Neural cell (in vitro differentiated cells): ENCODE measurements around the gene YPEL2. TPM values are rescaled to one million over a fixed set of nuclear protein-coding genes. Genes with fewer than 3 reads are reported as not detected.

Experiments used
- H2AFZ ChIP-seq: fragments of 200-600, 300-800 bp; sonication (generic), shearing (Covaris generic); 2 replicates; pipeline ENCODE4 v1.6.0; 2014; ENCODE audit warnings: low read depth, mild to moderate bottlenecking, antibody characterized with exemption, low read length, moderate library complexity
- H3F3A ChIP-seq: fragments of 200-600 bp; shearing (Covaris generic); 2 replicates; pipeline ENCODE4 v1.6.1; 2016; ENCODE audit warnings: mild to moderate bottlenecking, moderate library complexity, mixed read lengths, antibody characterized with exemption, low read length; ENCODE audit not compliant: insufficient read depth, poor library complexity, severe bottlenecking
- H3K27ac ChIP-seq: fragments of 200-600, 300-800 bp; sonication (generic), shearing (Covaris generic); 2 replicates; pipeline ENCODE4 v1.5.1; 2014; ENCODE audit warnings: mild to moderate bottlenecking, low read length, moderate library complexity
- H3K27me3 ChIP-seq: fragments of 300-800, 200-600 bp; sonication (generic), shearing (Covaris generic); 2 replicates; pipeline ENCODE4 v1.6.0; 2014; ENCODE audit warnings: mild to moderate bottlenecking, low read depth, low read length, moderate library complexity; ENCODE audit not compliant: insufficient read depth
- H3K36me3 ChIP-seq: fragments of 300-800, 200-600 bp; sonication (generic), shearing (Covaris generic); 2 replicates; pipeline ENCODE4 v1.5.1; 2014; ENCODE audit warnings: mild to moderate bottlenecking, antibody characterized with exemption, low read length, moderate library complexity; ENCODE audit not compliant: insufficient read depth
- H3K4me2 ChIP-seq: fragments of 300-800, 200-600 bp; sonication (generic), shearing (Covaris generic); 2 replicates; pipeline ENCODE4 v1.6.0; 2014; ENCODE audit warnings: mild to moderate bottlenecking, low read length
- H3K4me3 ChIP-seq: fragments of 300-800, 200-600 bp; sonication (generic), shearing (Covaris generic); 2 replicates; pipeline ENCODE4 v1.5.1; 2014; ENCODE audit warnings: mild to moderate bottlenecking, low read length, moderate library complexity
- H3K79me2 ChIP-seq: fragments of 200-600 bp; shearing (Covaris generic); replicated peaks from 2 replicates; pipeline ENCODE4 v1.6.0; 2014; ENCODE audit warnings: mild to moderate bottlenecking, low read length, moderate library complexity; ENCODE audit not compliant: insufficient read depth
- H3K9ac ChIP-seq: fragments of 300-800, 200-600 bp; sonication (generic), shearing (Covaris generic); 2 replicates; pipeline ENCODE4 v1.6.1; 2016; ENCODE audit warnings: mild to moderate bottlenecking, low read length, mixed read lengths
- H3K9me2 ChIP-seq: fragments of 200-600 bp; shearing (Covaris generic); 2 replicates; pipeline ENCODE4 v1.6.1; 2016; ENCODE audit warnings: mild to moderate bottlenecking, low read length, mixed read lengths; ENCODE audit not compliant: insufficient read depth
- H3K9me3 ChIP-seq: fragments of 200-600, 300-800 bp; sonication (generic), shearing (Covaris generic); 2 replicates; pipeline ENCODE4 v1.6.1; 2016; ENCODE audit warnings: mild to moderate bottlenecking, mixed run types, low read length, moderate library complexity, mixed read lengths
- H4K20me1 ChIP-seq: fragments of 200-600 bp; shearing (Covaris generic); 2 replicates; pipeline ENCODE4 v1.6.1; 2016; ENCODE audit warnings: mild to moderate bottlenecking, mixed run types; ENCODE audit not compliant: insufficient read depth
- EP300 ChIP-seq: fragments of 450-650 bp; conservative IDR thresholded peaks from 2 replicates; pipeline ENCODE4 v1.6.1; 2014; ENCODE audit warnings: antibody characterized with exemption, mild to moderate bottlenecking, moderate library complexity; ENCODE audit not compliant: poor library complexity, severe bottlenecking
- EZH2 ChIP-seq: fragments of 200-600, 300-800 bp; shearing (Covaris generic), sonication (generic); IDR thresholded peaks from 2 replicates; pipeline ENCODE4 v1.6.1; 2014; ENCODE audit warnings: antibody characterized with exemption, low read length, borderline replicate concordance, mild to moderate bottlenecking; ENCODE audit not compliant: insufficient read depth, poor library complexity, severe bottlenecking
- MXI1 ChIP-seq: fragments of 450-650 bp; conservative IDR thresholded peaks from 2 replicates; pipeline ENCODE4 v1.6.1; 2014; ENCODE audit warnings: antibody characterized with exemption, mild to moderate bottlenecking; ENCODE audit not compliant: poor library complexity, severe bottlenecking
- POLR2AphosphoS5 ChIP-seq: IDR thresholded peaks from 2 replicates; pipeline ENCODE4 v1.6.1; 2012
- RAD21 ChIP-seq: fragments of 450-650 bp; conservative IDR thresholded peaks from 2 replicates; pipeline ENCODE4 v1.6.1; 2014; ENCODE audit warnings: antibody characterized with exemption, mild to moderate bottlenecking, moderate library complexity
- SMC3 ChIP-seq: fragments of 450-650 bp; conservative IDR thresholded peaks from 2 replicates; pipeline ENCODE4 v1.6.1; 2014; ENCODE audit warnings: antibody characterized with exemption, mild to moderate bottlenecking, moderate library complexity; ENCODE audit not compliant: poor library complexity
- TAF1 ChIP-seq: IDR thresholded peaks from 2 replicates; pipeline ENCODE4 v1.6.1; 2012; ENCODE audit warnings: low read depth
- polyA plus RNA-seq: library from polyadenylated mRNA; depleted of rRNA; stranded (reverse); fragments of >200 nt; gene quantifications from 2 replicates; pipeline ENCODE4 v1.2.3, GENCODE V29; 2014
- TF ChIP-seq, protein P1 (sequence below): fragments of 450-650 bp; IDR thresholded peaks from 2 replicates; pipeline ENCODE4 v1.5.1; 2014; ENCODE audit warnings: antibody characterized with exemption, mild to moderate bottlenecking, moderate library complexity; ENCODE audit not compliant: poor library complexity, severe bottlenecking
- TF ChIP-seq, protein P2 (sequence below): IDR thresholded peaks from 2 replicates; pipeline ENCODE4 v1.6.1; 2012; ENCODE audit warnings: borderline replicate concordance

YPEL2 gene
- polyA plus RNA-seq, 1 donor from 2014 or later: 17.0 TPM

DNA sequence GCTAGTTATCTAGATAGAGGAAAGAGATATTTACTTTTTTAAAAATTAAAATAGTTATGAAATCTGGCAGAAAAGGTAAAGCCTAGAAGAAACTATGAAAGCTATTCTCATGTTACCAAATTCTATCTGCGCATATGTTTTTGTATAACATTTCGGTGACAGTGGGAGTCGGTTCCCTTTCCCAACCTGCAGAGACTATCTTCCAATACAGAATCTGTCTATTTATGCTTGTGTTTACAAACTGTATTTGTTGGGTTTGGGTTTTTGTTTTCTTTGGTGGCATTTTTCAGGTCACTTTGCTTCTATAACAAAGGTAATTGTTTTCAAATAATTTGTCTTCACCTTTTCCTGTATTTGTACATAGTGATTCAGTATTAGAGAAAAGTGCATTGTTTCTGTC is 69.8 kb downstream of the YPEL2 start:
- Histone ChIP-seq H3K9ac (no peak overlapping the region), H3K27ac (no peak overlapping the region), H3F3A (no peaks in the 10 kb centered on the region), H3K4me2 (no peak overlapping the region), H3K79me2 (no peaks in the 10 kb centered on the region), H3K9me3 (no peaks in the 10 kb centered on the region), H3K27me3 (no peaks in the 10 kb centered on the region), H3K4me3 (no peak overlapping the region), H3K9me2 (no peaks in the 10 kb centered on the region), H2AFZ (no peak overlapping the region), H4K20me1 (no peaks in the 10 kb centered on the region), H3K36me3 (no peaks in the 10 kb centered on the region)
- TF ChIP-seq RAD21 (no peak), POLR2AphosphoS5 (no peak), EP300 (no peak), TAF1 (no peak), MXI1 (no peak), SMC3 (no peak), EZH2 (no peak)
- TF ChIP-seq, protein P1, sequence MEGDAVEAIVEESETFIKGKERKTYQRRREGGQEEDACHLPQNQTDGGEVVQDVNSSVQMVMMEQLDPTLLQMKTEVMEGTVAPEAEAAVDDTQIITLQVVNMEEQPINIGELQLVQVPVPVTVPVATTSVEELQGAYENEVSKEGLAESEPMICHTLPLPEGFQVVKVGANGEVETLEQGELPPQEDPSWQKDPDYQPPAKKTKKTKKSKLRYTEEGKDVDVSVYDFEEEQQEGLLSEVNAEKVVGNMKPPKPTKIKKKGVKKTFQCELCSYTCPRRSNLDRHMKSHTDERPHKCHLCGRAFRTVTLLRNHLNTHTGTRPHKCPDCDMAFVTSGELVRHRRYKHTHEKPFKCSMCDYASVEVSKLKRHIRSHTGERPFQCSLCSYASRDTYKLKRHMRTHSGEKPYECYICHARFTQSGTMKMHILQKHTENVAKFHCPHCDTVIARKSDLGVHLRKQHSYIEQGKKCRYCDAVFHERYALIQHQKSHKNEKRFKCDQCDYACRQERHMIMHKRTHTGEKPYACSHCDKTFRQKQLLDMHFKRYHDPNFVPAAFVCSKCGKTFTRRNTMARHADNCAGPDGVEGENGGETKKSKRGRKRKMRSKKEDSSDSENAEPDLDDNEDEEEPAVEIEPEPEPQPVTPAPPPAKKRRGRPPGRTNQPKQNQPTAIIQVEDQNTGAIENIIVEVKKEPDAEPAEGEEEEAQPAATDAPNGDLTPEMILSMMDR: no peak
- TF ChIP-seq, protein P2, sequence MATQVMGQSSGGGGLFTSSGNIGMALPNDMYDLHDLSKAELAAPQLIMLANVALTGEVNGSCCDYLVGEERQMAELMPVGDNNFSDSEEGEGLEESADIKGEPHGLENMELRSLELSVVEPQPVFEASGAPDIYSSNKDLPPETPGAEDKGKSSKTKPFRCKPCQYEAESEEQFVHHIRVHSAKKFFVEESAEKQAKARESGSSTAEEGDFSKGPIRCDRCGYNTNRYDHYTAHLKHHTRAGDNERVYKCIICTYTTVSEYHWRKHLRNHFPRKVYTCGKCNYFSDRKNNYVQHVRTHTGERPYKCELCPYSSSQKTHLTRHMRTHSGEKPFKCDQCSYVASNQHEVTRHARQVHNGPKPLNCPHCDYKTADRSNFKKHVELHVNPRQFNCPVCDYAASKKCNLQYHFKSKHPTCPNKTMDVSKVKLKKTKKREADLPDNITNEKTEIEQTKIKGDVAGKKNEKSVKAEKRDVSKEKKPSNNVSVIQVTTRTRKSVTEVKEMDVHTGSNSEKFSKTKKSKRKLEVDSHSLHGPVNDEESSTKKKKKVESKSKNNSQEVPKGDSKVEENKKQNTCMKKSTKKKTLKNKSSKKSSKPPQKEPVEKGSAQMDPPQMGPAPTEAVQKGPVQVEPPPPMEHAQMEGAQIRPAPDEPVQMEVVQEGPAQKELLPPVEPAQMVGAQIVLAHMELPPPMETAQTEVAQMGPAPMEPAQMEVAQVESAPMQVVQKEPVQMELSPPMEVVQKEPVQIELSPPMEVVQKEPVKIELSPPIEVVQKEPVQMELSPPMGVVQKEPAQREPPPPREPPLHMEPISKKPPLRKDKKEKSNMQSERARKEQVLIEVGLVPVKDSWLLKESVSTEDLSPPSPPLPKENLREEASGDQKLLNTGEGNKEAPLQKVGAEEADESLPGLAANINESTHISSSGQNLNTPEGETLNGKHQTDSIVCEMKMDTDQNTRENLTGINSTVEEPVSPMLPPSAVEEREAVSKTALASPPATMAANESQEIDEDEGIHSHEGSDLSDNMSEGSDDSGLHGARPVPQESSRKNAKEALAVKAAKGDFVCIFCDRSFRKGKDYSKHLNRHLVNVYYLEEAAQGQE: no peak

DNA sequence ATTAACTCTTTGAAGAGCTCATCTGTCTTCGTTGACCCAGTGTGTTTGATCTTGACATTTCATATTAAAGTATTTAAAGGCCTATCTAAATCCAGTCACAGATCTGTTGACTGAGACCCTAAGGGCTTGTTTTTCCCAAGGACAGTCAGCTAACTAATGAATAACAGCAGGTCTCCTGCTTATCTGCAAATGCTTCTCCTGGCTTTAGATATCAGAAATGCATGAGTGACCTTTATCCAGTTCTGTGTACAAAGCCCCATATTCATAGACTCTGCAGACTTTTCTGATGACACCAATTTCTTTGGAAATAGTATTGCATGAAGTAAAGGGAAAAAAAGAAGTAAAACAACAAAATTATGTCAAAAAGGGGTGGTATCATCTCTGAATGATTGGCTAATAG is 70.3 kb downstream of the YPEL2 start:
- Histone ChIP-seq H2AFZ (no peak overlapping the region), H3K9me2 (no peaks in the 10 kb centered on the region), H3K9me3 (no peaks in the 10 kb centered on the region), H3K4me2 (no peak overlapping the region), H4K20me1 (no peaks in the 10 kb centered on the region), H3K79me2 (no peaks in the 10 kb centered on the region), H3K9ac (no peak overlapping the region), H3F3A (no peaks in the 10 kb centered on the region), H3K27me3 (no peaks in the 10 kb centered on the region), H3K27ac (no peak overlapping the region), H3K4me3 (no peak overlapping the region), H3K36me3 (no peaks in the 10 kb centered on the region)
- TF ChIP-seq, protein P1: no peak
- no peak for TF ChIP-seq SMC3
- no peak for TF ChIP-seq RAD21
- no peak for TF ChIP-seq EZH2
- no peak for TF ChIP-seq EP300
- TF ChIP-seq POLR2AphosphoS5: no peak
- TF ChIP-seq, protein P2: no peak
- no peak for TF ChIP-seq TAF1
- TF ChIP-seq MXI1: no peak
